Activated naive CD4-positive, alpha-beta T cell treated with Interleukin-2 at 50 U/mL for 16 hours (primary cell): ENCODE data around the gene CYP1A1.

Experiments
- DNase-seq: peaks from one replicate; pipeline ENCODE4 v3.0.0-alpha.2; 2020

Gene CYP1A1

DNA sequence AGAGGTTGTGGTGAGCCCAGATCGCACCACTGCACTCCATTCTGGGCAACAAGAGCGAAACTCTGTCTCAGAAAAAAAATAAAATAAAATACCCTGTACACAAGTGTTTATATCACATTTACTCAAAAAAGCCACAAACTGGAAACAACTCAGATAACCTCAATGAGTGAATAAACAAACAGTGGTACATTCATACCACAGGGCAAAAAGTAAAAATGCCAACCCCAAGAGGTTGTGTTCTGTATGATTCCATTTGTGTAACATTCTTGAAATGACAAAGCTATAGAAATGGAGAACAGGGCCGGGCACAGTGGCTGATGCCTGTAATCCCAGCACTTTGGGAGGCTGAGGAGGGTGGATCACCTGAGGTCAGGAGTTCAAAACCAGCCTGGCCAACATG, 42.4 kb downstream of the CYP1A1 start:
- DNase-seq, result no peak

DNA sequence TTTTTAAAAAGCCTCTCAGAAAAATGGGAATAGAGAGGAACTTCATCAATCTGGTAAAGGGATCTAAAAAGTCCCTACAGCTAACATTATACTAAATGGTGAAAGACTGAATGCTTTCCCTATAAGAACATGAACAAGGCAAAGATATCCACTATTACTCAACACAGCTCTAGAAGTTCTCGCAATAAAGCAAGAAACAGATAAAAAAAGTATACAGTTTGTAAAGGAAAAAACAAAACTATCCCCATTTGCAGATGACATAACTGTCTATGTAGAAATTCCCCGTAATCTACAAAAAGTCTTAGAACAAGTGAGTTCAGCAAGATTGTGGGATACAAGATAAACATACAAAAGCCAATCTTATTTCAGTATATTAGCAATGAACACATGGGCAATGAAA, 44.9 kb downstream of the CYP1A1 start:
- DNase-seq, result no peak

DNA sequence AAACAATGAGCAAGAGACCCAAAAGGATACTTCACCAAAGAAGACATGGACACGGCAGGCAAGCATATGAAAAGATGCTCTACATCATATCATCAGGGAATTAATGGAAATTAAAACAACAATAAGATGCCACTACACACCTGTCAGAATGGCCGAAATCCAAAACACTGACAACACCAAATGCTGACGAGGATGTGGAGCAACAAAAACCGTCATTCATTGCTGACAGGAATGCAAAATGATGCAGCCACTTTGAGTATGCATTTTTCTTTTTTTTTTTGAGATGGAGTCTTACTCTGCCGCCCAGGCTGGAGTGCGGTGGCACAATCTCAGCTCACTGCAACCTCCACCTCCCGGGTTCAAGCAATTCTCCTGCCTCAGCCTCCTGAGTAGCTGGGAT, 48.5 kb downstream of the CYP1A1 start:
- DNase-seq, result no peak

DNA sequence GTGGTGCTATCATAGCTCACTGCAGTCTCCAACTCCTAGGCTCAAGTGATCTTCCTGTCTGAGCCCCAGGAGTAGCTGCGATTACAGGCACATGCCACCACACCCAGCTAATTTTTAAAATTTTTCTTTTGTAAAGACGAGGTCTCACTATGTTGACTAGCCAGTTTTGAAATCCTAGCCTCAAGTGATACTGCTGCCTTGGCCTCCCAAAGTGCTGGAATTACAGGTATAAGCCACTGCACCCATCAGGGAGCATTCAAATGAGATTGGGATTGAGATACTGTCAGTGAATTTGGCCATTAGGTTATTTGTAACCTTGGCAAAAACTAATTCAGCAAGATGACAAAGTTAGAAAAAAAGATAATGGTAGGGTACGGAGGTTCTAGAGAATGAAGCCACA, 51.2 kb downstream of the CYP1A1 start:
- no peak for DNase-seq

DNA sequence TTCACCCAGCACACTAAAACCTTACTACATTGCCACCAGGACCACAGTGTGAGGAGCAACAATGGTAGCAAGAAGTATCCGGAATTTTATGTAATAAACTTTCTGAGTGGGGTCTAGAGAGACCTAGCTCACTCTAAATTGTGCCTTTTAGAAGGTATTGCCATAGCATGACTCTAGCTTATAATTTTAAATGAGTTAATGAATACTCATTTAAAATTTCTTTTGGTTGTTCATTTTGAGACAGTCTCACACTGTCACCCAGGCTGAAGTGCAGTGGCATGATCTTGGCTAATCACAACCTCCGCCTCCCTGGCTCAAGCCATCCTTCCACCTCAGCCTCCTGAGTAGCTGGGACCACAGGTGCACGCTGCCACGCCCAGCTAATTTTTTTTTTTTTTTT, 55.7 kb downstream of the CYP1A1 start:
- no peak for DNase-seq
